GM18870 (cell line): Measurements from ENCODE around the gene MRPS30.
"Not testable (repeated sequence)": the region's sequence is repeated elsewhere in the genome, so short reads cannot be mapped to it uniquely, and the experiment has no call there.

Source experiments
- ATAC-seq: cut with Tn5 transposase; IDR thresholded peaks from one replicate; pipeline ENCODE4 v1.9.1; 2021; ENCODE audit warnings: moderate library complexity; ENCODE audit not compliant: unreplicated experiment

MRPS30 gene

DNA sequence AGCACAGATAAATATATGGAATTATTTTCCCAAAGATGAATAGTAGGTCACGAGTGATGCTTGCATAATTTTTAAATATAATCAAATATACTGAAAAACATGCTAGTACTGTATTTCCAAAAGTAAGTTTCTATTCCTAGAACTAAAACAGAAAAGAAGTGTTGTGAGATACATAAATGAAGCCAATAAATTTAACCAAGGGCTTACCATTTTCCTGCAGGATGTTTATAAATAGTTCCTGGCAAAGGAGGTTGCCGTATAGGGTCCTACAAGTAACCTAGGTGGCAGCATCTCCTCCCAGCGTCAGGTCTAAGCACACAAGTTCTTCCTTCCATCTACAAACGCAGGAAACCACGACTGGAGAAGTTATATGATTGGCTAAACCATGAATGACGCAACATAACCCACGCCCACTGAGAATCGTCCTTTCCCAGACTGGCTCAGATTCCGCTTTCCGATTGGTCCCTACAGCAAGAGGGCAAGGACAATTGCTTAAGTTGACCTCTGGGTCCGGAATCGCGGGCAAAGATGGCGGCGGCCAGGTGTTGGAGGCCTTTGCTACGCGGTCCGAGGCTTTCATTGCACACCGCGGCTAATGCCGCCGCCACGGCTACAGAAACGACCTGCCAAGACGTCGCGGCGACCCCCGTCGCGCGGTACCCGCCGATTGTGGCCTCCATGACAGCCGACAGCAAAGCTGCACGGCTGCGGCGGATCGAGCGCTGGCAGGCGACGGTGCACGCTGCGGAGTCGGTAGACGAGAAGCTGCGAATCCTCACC is at the start of gene MRPS30:
Gene MRPS30 (plus strand): TSS at position 513 of the 780 bp plus-strand sequence. CDS start 16 bp downstream, at position 529.
- peak; percentile 99 for ATAC-seq

DNA sequence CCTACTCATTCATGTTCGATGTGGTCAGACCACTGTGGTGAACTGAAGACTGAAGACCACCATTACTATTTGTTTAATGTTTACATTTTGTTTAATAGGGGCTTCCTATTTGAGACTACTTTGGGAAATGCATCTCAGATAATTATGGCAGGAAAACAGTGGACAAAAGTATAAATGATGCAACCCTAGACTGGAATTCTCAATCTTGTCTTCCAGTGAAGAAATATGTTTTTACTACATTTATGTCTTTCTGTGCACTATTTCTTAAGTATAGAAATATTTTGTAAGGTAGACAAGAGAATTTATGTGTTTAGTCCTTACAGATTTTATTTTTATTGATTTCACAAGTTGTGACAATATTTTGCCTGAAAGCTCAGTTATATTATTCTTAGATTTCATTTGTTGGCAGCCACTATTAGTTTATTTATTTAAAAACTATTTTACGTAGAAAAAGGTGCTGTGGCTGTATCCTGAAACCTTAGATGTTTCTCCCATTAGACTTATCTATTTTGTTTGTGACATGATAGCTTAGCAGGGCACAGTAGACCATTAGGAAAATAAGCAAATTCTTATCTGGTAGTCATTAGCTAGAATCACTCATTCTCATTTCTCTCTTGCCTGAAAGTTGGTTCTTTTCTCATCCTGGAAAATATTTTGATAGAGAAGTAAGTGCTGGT is 39.4 kb upstream of the MRPS30 start:
- ATAC-seq = no peak

DNA sequence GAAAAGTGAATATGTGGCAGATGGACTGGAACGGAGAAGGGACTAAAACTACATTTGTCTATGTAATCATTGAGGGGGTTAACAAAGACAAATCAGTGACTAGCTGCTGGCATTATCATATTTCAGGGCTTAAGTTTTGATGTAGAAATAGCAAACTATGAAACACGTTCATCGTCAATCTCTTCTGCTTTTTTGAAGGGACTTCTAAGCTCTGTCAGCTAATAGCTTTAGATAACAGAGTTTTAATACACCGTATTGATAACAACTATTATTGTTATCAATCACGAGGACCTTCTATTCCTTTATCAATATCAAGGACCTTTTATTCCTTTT is 38.9 kb upstream of the MRPS30 start:
- no peak for ATAC-seq

DNA sequence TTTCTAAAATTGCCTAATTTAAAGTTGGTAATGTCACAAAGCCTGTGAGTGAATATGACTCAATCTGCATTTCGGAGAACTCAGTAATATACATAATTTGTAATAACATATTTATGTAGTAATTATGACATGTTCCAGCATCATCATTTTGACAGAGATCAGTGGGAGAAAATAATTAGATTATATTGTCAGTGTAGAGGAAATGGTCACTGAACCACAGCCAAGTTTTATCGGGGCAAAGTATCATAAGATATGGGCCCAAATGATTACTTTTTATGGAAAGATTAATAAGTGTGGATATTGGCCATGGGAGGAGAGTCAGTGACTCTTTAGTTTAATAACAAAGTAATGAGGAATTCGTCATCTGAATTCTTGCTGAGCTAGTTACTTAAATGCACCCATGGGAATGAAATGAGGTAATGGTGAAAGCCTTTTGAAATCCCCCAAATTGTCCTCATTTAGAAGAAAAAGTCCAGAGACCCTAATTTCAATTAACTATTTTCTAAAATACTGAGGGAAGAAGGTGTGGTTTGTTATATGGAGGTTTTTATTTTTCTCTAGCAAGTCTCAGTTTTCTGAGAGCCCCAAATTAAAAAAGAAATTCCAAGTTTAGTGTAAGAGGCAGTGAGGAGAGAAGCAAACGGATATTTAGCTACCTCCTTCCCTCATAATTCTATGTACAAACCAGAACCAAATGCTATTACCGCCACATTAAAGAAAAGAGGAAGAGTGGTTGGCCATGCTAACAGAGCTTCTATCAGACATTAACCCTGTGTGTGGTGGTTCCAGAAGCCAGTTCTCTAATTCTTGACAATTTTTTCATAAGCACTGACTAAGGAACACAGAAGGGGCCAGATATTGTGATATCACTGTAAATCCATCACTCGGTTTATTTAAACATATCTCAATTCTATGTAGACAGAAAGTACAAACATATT is 37.7 kb upstream of the MRPS30 start:
- ATAC-seq = no peak

DNA sequence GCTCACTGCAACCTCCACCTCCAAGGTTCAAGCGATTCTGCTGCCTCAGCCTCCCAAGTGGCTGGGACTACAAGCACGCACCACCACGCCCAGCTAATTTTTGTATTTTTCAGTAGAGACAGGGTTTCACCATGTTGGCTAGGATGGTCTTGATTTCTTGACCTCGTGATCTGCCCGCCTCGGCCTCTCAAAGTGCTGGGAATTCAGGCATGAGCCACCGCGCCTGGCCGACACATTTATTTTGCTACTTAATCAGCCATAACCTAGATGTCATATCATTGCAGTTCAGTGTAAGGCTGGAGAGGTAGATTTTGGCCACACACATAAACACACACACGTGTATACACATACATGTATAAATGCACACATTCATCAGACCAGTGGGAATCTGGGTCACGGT is 36.4 kb upstream of the MRPS30 start:
- ATAC-seq = not testable (repeated sequence)

DNA sequence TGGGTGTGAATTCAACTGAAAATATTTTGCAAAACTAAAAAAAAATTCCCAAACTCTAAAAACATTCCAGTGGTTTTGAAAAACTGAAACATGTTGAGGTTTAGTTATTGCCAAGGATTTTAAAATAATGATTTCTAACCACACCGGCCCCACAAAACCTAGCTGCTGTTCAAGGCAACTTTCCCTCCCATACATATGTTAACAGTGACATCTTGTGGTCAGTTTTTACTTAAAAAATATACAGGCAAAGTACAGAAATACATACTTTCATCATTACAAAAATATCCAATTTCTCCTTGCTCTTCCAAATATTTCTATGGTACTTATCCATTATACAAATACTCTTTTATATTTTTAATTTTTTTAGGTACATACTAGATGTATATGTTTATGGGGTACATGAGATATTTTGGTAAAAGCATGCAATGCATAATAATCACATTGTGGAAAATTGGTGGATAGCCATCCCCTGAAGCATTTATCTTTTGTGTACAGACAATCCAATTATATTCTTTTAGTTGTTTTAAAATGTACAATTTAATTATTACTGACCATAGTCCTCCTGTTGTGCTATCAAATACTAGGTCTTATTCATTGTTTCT is 34.4 kb upstream of the MRPS30 start:
- ATAC-seq = peak; percentile 72

DNA sequence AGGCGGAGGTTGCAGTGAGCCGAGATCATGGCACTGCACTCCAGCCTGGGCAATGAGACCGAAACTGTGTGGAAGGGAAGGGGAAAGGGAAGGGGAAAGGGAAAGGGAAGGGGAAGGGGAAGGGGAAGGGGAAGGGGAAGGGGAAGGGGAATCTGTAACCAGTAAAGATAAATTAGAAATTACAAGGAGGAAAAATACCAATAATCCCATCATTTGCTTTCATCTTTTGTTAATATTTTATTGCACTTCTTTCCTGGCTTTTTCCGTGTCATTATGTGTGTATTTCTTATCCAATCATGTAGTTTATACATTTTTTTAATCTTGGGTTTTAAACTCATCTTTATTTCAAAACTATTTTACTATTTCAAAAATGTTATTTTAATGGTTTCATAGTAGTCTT is 29.6 kb upstream of the MRPS30 start:
- no peak for ATAC-seq

DNA sequence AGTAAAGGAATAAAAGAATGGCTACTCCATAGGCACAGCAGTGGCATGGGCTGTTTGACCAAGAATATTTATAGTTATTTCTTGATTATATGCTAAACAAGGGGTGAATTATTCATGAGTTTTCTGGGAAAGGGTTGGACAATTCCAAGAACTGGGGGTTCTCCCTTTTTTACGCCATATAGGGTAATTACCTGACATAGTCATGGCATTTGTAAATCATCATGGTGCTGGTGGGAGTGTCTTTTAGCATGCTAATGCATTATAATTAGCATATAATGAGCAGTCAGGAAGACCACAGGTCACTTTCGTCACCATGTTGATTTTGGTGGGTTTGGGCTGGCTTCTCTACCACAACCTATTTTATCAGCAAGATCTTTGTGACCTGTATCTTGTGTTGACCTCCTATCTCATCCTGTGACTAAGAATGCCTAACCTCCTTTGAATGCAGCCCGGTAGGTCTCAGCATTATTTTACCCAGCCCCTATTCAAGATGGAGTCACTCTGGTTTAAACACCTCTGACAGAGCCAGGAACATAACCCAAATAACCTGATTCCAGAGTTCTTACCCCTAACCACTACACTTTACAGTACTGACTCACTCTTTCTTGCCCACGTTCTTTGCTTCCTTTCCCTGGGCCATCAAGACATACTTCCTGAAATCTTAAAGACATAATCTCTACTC is 25.0 kb upstream of the MRPS30 start:
- ATAC-seq = no peak

DNA sequence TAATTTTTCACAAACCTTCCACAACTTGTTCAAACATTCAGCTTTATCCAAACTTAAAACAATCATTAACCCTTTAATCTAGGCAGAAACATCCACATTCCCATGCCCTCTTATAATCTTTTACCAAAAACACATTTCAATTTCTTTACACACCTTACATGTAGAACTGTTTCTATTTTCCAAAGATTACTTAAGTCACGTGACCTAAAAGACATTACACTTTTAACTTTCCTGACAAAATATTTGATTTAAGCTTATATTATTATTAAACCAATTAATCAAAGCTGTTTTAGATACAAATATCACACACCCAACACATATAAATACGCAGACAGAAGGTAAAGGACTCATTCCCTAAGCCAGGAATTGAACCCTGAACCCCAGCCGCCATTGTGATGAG is 21.0 kb upstream of the MRPS30 start:
- ATAC-seq = no peak

DNA sequence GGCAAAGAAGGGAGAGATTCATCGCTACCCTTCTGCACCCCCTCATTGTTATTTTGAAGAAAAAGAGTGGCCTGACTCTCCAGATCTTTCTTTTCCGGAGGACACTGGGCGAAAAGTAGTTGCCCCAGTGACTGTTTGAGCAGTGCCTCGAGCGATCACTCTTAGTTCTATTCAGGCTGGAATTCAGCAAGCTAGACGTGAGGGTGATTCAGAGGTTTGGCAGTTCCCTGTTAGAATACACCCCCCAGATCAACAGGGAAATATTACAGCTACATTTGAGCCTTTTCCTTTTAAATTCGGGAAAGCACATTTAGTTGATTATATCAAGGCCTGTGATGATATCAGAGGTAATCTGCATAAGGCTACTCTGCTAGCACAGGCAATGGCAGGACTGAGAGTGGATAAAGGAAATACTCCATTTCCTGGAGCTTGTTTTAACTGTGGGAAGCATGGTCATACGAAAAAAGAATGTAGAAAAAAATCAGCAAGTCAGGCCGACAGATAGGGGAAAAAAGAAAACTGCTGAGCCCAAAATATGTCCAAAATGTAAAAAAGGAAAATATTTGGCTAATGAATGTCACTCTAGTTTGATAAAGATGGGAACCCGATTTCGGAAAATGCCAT is 19.3 kb upstream of the MRPS30 start:
- not testable (repeated sequence) for ATAC-seq

DNA sequence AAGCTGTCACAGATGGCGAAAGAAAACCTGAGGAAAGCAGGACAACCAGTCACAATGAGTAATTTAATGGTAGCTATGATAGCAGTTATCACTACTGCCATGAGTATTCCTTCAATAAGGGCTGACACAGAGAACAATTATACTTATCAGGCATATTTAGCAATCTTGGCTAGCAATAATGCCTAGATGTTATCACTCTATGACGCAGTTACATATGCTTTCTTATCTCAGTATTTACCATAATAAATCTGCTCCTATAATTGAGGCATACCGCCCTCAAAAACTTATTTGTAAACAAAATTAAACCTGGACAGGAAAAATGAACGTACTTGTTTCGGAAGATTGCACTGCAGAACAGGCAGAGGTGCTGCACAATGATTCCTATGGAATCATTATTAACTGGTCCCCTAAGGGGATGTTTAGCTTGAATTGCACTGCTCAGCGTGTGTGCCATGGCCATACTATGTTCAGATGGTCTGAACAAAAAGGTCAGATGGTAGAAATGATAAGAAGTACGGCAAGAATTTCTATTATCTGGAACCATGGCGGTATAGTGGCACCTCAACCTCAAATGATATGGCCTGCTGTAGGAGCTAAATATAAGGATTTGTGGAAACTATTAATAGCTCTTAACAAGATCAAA is 16.6 kb upstream of the MRPS30 start:
- not testable (repeated sequence) for ATAC-seq

DNA sequence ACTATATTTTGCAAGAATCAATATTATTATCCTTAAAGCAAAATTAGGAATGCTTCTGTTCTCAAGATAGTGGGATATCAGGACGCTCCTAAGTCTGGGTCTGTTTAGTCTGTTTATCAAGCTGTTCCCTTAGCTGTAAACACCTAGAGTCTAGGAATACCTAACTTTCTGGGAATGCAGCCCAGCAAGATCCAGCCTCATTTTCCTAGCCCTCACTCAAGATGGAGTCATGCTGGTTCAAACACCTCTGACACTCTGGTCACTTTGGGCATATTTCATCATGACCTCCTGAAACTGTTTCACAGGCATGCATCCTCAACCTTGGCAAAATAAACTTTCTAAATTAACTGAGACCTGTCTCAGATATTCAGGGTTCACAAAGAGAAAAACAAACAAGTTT is 14.4 kb upstream of the MRPS30 start:
- ATAC-seq = no peak

DNA sequence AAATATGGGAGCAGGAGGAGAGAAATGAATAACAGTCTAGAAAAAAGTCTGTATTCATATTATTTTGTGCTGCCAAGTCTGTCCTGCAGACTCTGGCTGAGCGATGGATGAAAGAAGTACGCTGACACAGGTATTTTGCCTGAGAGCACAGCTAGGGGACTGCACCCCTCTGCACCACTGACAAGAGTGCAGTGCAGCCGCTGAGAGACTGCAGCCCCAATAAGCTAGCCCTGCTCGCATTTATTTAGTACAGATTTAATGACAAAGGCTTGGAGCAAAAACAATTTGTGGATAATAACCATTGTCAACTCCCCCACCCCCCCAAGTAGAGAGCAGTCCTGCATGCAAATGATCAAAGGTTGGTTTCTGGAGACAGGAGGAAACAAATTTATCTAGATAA is 13.3 kb upstream of the MRPS30 start:
- ATAC-seq = no peak

DNA sequence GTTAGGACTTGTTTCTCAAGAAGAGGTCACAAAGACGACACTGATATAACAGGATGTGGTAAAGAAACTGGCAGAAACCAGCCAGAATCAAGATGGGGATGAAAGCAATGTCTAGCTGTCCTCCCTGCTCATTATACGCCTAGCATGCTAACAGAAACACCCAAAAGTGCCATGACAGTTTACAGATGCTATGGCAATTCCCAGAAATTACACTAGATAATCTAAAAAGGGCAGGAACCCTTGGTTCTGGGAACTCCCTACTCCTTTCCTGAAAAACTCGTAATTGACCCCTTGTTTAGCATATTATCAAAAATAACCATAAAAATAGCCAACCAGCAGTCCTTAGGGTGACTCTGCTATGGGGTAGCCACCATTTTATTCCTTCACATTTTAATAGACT is 10.9 kb upstream of the MRPS30 start:
- no peak for ATAC-seq

DNA sequence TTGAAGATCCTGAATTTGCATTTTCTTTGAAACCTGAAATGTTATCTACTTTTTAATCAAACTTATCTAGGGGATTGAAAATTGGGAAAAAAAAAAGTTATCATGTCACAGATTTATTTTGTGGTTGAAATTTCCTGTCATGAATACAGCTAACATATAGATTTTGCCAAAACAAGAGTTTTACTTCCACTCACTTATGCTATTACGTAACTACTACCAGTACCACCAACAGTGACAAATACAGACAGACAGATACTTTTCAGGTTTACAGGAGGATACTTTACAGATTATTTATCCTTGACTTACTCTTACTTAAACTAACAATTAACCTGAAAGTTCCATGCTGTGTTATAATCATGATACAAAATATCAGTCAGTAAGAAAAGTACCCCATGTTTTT is 6.8 kb upstream of the MRPS30 start:
- ATAC-seq = no peak

DNA sequence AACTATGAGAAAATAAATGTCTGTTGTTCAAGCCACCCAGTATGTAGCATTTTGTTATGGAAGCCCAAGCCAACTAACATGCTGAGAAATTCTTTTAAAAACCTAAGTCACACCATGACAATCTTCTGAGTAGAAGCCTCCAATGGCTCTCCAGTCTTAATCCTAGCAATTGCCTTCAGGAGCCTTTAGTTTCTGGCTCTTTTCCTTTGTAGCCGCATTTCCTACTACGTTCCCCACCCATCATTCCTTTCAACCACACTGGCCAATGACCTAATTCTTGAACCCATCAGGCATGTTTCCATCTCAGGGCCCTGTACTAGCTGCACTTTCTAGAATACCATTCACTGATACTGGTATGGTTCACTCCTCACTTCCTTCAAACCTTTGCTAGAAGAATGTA is 2.1 kb upstream of the MRPS30 start:
- no peak for ATAC-seq

DNA sequence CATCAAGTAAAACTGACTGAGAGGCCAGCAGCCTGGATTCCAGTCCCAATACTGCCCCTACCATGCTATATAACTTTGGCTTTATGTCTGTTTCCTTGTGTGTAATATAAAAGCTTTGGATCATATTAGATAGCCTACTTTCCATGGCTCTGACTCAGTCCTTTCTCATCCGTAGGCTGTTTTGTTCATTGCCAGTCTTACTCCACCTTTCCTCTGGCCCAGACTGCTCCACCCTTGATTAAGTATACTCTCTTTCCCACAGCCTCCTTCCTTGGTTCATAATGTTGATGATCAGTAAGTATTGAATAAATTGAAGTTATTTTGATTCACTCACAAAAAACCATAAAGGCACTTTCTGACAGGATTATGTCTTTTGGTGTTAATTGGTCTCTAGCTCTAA is 1.5 kb upstream of the MRPS30 start:
- ATAC-seq = no peak

DNA sequence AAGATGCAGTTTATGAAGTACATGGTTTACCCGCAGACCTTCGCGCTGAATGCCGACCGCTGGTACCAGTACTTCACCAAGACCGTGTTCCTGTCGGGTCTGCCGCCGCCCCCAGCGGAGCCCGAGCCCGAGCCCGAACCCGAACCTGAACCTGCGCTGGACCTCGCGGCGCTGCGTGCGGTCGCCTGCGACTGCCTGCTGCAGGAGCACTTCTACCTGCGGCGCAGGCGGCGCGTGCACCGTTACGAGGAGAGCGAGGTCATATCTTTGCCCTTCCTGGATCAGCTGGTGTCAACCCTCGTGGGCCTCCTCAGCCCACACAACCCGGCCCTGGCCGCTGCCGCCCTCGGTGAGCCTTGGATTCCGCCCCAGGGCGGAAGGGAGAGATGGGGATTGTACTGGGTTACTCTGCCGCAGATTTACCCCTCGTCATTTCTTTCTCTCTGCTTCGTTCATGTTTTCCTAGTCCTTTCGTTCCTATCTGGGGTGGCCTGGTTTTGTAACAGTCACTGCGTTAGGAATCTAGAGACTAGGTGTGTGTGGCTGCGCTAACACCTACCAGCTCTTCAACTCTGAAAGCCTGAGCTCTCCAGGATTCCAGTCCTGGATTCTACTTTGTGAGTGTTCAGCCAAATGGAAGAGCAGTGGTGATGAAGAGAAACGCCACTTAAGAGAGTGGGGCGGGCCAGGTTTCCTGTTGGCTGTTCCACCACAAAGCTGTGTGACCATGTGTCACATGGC is 638 bp downstream of the MRPS30 start:
- ATAC-seq = peak; percentile 15

DNA sequence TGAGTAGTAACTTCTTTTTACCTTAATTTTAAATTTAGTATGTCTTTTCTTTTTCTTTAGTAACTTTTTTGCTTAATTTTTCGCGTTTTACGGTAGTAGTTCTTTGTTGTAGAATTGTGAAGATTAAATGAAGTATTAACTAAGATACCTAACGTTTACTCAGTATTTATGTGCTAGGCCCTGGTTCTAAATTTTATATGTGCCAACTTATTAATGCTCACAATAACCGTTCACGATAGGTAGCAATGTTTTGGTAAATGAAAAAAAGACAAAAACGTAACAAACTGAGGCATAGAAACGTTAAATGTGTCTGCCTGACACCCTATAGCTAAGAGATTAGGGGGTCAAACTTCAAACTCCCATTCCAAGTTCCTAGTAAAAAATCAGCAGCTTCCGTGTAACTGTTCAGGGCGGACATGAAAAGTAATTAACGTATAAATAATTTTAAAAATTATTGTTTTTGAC is 1.2 kb downstream of the MRPS30 start:
- ATAC-seq = no peak
